ENCODE results near the gene P2RX6. TPM values are rescaled to one million over a fixed set of nuclear protein-coding genes. Genes with fewer than 3 reads are reported as not detected.

Gene P2RX6
- total and polyA plus RNA-seq, 9 of the 15 experiments (the other 6 are each of a cell fraction or from before 2014, with no cell fraction given): 0.01 to 3.9 (median 1.5) TPM; not detected in 1

GRCh38 chr22:20996598-20997535 lies 18.1 kb upstream of the P2RX6 start (continued):
- TF ChIP-seq PCBP2 (IDR thresholded peaks at IDR 0.05; ENCODE audit: low read depth, low read length, poor library complexity, severe bottlenecking) (no peak), E2F8 (IDR thresholded peaks at IDR 0.05; ENCODE audit: low read depth, partially characterized antibody) (no peak), ETV5 (CRISPR knock-in tag; IDR thresholded peaks at IDR 0.05; ENCODE audit: low read depth) (no peak), TAF7 (tag; IDR thresholded peaks at IDR 0.05) (no peak), NFIC (IDR thresholded peaks at IDR 0.05) (no peak), EGR1 (conservative IDR thresholded peaks at IDR 0.05) (no peak), USF1 (CRISPR knock-in tag; IDR thresholded peaks at IDR 0.05) (no peak), ZKSCAN3 (CRISPR knock-in tag; IDR thresholded peaks at IDR 0.05) (no peak), BACH1 (tag; IDR thresholded peaks at IDR 0.05) (no peak), FOXJ3 (CRISPR knock-in tag; IDR thresholded peaks at IDR 0.05) (no peak), BRCA1 (IDR thresholded peaks at IDR 0.05) (no peak), BRCA1 (CRISPR knock-in tag; IDR thresholded peaks at IDR 0.05) (no peak), LCOR (CRISPR knock-in tag; IDR thresholded peaks at IDR 0.05) (no peak), TEAD1 (CRISPR knock-in tag; IDR thresholded peaks at IDR 0.05) (no peak), ZC3H11A (IDR thresholded peaks at IDR 0.05; ENCODE audit: low read depth, low read length) (no peak), CREBBP (IDR thresholded peaks at IDR 0.05; ENCODE audit: low read depth, low read length) (no peak), ZNF609 (CRISPR knock-in tag; IDR thresholded peaks at IDR 0.05; ENCODE audit: borderline replicate concordance) (no peak), SAFB (IDR thresholded peaks at IDR 0.05; ENCODE audit: borderline replicate concordance, low read depth, low read length) (no peak)
- TF ChIP-seq, protein P1, sequence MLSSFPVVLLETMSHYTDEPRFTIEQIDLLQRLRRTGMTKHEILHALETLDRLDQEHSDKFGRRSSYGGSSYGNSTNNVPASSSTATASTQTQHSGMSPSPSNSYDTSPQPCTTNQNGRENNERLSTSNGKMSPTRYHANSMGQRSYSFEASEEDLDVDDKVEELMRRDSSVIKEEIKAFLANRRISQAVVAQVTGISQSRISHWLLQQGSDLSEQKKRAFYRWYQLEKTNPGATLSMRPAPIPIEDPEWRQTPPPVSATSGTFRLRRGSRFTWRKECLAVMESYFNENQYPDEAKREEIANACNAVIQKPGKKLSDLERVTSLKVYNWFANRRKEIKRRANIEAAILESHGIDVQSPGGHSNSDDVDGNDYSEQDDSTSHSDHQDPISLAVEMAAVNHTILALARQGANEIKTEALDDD (IDR thresholded peaks at IDR 0.05): no peak

Measured in K562 (cell line).